Mammary epithelial cell (primary cell): ENCODE results near the gene WLS.

Experiments
- CTCF ChIP-seq, 2 donors: IDR thresholded peaks in 1 of 2; conservative IDR thresholded peaks in 1 of 2; 2 replicates each; pipeline ENCODE4 v1.5.1; 2011 to 2012; ENCODE audit warnings: inconsistent platforms in 2 of 2, low read length in 2 of 2, mild to moderate bottlenecking in 2 of 2, control low read depth in 1 of 2, low read depth in 1 of 2; ENCODE audit not compliant: insufficient read depth in 1 of 2; ENCODE audit errors: extremely low read depth in 1 of 2
- EZH2 ChIP-seq: IDR thresholded peaks from 2 replicates; pipeline ENCODE4 v1.6.1; 2012; ENCODE audit warnings: low read length, inconsistent platforms, borderline replicate concordance

- TF ChIP-seq CTCF (conservative IDR thresholded peaks at IDR 0.05 in 1 of 2, IDR thresholded peaks at IDR 0.05 in 1 of 2; ENCODE audit: extremely low read depth in 1 of 2, insufficient read depth in 1 of 2, low read depth in 1 of 2, low read length in 2 of 2): no peak
- TF ChIP-seq EZH2: no peak
These were observed 128.3 kb downstream of the WLS start for GRCh38 chr1:68103884-68104554.
